K562 treated with DMSO at 1 percent for 48 hours (cell line): ENCODE measurements around the gene VOPP1. TPM values are rescaled to one million over a fixed set of nuclear protein-coding genes. Genes with fewer than 3 reads are reported as not detected.

ENCODE experiments used
- total RNA-seq: library from RNA; unstranded; fragments of 300-600 nt; gene quantifications from 2 replicates; pipeline ENCODE4 v1.2.3, GENCODE V29; 2022; ENCODE audit warnings: low replicate concordance; ENCODE audit errors: extremely low read depth

Gene VOPP1
- total RNA-seq = not detected in 2 replicates

GRCh38 chr7:55572378-55573233 lies at the start of gene VOPP1:
Gene VOPP1 (minus strand): TSS chr7:55572502. CDS start chr7:55572324, 178 bp downstream.

Other genes starting within 250 kb of the VOPP1 start
- not detected in 2 replicates for gene LANCL2, start 207.2 kb downstream of the VOPP1 start, total RNA-seq